OCI-LY1 (cell line): ENCODE results near the gene FYTTD1.
"Not testable (repeated sequence)": the region's sequence is repeated elsewhere in the genome, so short reads cannot be mapped to it uniquely, and the experiment has no call there.

ENCODE experiments used
- EZH2 ChIP-seq: fragments of 200-600 bp; sonication (generic), shearing (Covaris generic); IDR thresholded peaks from 2 replicates; pipeline ENCODE4 v1.8.0; 2017; ENCODE audit warnings: borderline replicate concordance, mixed run types, mild to moderate bottlenecking, antibody characterized with exemption, low read length, moderate library complexity, mixed read lengths
- TF ChIP-seq, protein P1 (sequence below): fragments of 200-600 bp; sonication (generic), shearing (Covaris generic); IDR thresholded peaks from 2 replicates; pipeline ENCODE4 v1.5.1; 2017; ENCODE audit warnings: mild to moderate bottlenecking, antibody characterized with exemption, low read length, moderate library complexity, mixed read lengths

DNA sequence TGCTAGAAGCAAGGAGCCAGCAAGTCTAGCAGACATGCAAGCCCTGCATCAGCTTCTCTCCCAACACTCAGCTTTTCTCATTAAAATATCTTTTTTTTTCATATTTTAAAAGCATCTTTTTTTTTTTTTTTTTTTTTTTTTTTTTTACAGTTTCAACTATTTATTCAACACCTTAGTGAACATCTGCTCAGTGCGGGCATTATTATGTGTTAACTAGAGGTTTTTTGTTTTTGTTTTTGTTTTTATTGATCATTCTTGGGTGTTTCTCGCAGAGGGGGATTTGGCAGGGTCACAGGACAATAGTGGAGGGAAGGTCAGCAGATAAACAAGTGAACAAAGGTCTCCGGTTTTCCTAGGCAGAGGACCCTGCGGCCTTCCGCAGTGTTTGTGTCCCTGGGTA lies 18.9 kb upstream of the FYTTD1 start:
- TF ChIP-seq, protein P1, sequence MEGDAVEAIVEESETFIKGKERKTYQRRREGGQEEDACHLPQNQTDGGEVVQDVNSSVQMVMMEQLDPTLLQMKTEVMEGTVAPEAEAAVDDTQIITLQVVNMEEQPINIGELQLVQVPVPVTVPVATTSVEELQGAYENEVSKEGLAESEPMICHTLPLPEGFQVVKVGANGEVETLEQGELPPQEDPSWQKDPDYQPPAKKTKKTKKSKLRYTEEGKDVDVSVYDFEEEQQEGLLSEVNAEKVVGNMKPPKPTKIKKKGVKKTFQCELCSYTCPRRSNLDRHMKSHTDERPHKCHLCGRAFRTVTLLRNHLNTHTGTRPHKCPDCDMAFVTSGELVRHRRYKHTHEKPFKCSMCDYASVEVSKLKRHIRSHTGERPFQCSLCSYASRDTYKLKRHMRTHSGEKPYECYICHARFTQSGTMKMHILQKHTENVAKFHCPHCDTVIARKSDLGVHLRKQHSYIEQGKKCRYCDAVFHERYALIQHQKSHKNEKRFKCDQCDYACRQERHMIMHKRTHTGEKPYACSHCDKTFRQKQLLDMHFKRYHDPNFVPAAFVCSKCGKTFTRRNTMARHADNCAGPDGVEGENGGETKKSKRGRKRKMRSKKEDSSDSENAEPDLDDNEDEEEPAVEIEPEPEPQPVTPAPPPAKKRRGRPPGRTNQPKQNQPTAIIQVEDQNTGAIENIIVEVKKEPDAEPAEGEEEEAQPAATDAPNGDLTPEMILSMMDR: not testable (repeated sequence)
- TF ChIP-seq EZH2: not testable (repeated sequence)
